Measurements from ENCODE around the gene ATP6V1C2.

ATP6V1C2 gene, protein sequence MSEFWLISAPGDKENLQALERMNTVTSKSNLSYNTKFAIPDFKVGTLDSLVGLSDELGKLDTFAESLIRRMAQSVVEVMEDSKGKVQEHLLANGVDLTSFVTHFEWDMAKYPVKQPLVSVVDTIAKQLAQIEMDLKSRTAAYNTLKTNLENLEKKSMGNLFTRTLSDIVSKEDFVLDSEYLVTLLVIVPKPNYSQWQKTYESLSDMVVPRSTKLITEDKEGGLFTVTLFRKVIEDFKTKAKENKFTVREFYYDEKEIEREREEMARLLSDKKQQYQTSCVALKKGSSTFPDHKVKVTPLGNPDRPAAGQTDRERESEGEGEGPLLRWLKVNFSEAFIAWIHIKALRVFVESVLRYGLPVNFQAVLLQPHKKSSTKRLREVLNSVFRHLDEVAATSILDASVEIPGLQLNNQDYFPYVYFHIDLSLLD

DNA sequence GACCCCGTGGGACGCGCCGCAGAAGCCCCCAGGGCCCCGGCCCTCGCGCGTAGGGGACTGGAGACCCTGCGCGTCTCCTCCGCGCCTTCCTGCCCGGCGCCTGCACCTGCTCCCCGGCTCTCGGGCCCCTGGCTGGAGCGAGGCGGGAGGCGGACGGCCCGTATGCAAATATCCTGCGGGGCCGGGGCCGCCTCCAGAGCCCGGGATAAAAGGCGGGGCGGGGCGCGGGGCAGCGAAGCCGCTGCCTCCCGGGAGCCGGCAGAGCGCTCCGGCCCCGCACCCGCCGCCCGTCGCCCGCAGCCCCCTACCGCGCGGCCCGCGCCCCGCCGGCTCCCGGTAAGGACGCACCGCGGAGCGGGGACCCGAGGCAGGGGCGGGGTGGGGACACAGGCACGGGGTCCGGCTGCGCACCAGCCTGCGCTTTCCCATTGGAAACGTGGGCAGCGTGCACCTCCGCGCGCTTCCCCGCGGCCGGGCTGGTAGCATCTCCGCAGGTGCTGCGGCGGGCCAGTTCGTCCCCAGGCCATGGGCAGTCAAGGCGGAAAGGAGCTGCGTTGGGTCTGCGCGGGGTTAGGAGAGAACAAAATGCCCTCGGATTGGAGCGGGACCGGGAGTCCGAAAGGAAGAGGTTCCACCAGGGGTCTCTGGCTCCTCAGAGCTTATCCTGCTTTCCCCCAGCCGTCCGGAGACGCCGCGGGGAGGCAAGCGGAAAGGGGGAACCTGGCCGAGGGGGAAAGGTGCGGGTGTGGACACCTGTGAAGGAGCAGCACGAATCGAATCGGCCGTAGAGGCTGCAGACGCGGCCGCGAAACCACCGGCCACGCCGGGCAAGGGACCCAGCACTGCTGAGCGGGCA is at the start of gene ATP6V1C2:
TSS of gene ATP6V1C2 (plus strand) at position 235 of the 856 bp plus-strand sequence. CDS start 1,220 bp downstream, outside the sequence.
- DNase-seq: no peak

DNA sequence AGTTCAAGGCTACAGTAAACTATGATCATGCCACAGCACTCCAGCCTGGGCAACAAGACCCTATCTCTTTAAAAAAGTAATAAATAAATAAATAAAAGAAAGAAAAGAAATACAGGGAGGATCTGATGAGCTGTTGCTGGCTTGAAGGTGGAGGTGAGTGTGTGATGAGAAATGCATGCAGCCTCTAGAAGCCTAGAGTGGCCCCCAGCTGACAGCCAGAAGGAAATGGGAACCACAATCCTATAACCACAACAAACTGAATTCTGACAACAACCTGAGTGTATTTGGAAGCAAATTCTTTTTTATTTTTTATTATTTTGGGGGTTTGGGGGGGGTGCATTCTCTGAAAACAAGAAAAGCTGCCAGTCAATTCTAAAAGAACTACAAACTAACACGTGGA is 46.3 kb upstream of the ATP6V1C2 start:
- DNase-seq: no peak

DNA sequence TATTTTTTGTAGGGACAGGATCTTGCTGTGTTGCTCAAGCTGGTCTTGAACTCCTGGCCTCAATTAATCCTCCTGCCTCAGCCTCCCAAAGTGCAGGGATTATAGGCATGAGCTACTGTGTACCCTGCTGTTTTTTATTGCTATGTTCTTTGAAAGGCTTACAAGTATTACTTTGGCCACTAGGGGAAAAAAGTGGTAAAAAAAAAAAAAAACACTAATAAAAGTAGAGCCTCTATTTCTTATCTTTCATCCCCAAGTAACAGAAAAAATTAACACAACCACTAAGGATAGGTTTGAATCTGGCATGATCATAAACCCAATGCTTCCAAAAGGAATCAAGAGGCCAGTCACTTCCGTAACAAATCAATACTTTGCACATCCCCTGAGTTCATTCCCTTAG is 43.2 kb upstream of the ATP6V1C2 start:
- no peak for DNase-seq

DNA sequence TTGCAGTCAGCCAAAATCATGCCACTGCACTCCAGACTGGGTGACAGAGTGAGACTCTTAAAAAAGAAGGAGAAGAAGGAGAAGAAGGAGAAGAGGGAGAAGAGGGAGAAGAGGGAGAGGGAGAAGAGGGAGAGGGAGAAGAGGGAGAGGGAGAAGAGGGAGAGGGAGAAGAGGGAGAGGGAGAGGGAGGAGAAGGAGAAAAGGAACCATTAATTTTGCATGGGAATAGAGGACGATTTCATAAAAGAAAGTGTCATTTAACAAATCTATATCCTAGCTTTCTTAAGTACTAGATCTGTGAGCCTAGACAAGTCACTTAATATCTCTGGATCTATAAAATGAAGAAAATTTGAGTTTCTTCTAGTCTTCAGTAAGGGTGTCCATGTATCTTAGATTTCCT is 41.2 kb upstream of the ATP6V1C2 start:
- DNase-seq: no peak

DNA sequence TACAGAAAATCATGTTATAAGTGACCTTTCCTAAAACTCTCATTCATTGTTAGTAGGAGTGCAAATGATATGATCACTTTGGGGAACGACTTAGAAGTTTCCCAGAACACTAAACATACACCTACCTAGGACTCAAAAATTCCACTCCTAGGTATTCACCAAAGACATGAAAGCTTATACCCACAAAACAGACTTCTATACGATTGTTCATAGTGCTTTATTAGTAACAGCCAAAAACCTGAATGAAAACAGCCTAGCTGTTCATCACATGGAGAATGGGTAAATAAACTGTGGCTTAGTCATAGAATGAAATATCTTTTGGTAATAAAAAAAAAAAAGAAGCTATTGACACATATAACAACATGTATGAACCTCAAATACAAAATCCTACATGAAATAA is 40.5 kb upstream of the ATP6V1C2 start:
- no peak for DNase-seq

DNA sequence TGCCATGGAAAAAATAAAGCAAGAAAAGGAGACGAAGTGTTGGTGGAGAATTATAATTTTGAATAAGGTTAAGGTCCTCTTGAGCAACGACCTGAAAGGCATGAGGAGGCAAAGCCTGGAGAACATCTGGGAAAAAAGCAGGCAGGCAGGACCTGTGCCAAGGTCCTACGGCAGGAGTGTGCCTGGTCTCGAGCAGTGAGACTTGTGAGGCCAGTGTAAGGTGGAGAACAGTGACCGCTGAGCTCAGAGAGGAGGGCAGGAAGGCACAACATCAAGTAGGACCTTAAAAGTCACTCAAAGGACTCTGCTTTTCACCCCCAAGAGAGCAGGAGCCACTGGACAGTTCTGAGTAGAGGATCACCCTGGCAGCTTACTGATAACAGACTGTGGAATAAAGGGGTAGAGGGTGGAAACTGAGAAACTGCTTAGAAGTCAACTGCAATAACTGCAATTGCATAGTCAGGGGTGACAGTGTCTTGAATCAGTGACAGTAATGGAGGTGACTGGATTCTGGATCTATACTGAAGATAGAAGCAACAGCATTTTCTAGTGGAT is 35.2 kb upstream of the ATP6V1C2 start:
- DNase-seq: no peak

DNA sequence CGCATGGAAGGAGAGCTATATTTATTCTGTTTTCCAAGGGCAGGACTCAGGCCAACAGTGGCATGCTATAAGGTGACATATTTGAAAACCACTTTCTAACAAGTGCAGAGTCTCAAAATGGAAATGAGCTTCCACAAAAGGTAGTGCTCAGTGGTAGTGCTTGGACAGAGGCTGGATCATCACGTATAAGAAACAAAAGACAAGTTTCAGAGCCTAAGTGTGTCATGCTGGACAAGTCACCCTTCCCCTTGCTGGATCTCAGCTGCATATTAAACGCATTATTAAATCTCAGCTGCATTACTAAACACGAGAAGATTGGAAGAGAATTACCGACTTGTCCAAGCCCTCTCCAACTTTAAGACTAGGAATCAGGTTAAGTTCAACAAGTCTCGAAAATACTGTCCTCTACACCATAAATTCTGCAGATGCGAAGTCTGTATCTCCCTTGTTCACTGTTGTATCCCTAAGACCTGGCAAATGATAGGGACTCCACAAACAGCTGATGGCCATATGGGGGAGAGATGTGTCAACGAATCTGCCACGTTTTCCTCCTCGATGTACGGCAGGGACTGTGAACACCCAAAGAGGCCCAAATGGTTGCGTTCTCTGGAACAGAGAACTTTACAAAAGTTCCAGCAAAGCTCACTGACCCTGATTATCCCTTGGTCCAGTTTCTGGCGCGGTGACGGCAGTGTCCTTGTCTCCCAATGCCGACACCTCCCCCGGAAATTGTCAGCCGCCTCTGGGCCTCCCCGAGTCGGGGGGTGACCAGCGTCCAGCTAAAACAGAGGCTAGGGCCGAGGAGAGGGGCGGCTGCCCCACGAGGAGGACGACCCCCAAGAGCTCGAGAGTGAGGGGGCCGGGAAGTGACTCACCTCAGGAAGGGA is 32.3 kb upstream of the ATP6V1C2 start:
- no peak for DNase-seq

DNA sequence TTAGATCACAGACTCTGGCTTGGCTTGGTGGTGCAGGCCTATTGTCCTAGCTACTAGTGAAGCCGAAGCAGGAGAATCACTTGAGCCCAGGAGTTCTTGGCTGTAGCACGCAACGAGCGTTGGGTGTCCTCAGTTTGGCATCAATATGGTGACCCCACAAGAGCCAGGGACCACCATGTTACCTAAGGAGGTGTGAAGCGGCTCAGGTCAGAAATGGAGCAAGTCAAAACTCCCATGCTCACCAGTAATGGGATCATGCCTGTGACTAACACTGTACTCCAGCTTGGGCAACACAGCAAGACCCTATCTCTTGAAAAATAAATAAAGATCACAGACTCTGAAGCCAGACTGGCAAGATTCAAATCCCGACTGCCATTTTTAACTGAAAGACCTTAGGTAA is 29.9 kb upstream of the ATP6V1C2 start:
- DNase-seq: no peak

DNA sequence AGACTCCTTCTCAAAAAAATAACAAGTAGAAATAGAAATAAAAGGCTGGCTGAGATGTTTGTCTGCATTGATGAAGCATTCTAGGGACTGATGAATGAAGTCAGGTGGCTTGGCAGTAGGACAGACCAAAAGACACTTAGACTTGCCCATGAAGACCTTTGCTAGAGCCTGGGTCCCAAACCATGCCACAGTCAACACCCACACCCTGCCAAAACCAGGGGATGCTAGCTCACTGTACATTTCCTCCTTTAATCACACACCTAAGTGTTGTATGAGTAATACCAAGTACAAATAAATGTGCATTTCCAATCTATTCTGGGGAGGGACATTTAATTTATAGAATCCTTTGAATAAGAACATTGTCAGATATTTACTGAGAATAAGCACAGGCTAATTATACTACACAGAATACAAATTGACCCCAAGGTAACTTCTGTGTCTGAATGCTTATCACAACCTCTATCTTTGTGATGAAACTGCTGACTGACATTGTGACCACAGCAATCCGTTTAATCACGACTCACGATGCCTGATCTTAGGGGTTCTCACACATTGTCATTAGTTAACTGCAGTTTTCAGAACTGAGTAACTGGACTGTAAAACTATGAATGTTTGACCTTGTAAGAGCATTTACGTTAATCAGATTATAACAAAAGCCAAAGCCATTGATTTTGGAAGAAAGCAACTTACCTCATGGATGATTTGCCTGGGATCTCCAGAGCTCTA is 21.2 kb upstream of the ATP6V1C2 start:
- no peak for DNase-seq

DNA sequence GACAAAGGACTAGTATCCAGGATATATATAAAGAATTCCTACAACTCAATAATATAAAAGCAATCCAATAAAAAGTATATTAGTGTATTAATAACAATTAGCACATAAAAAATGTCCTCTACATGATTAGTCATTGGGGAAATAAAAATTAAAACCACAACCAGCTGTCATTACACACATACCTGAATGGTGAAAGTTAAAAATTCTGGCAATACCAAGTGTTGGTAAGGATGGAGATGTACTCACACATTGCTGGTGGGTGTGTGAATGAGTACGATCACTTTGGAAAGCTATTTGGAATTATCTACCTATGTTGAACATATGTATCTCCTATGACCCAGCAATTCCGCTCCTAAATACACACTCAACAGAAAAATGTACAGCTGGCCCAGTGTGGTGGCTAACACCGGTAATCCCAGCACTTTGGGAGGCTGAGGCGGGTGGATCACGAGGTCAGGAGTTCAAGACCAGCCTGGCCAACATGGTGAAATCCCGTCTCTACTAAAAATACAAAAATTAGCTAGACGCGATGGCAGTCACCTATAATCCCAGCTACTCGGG is 17.3 kb upstream of the ATP6V1C2 start:
- no peak for DNase-seq

DNA sequence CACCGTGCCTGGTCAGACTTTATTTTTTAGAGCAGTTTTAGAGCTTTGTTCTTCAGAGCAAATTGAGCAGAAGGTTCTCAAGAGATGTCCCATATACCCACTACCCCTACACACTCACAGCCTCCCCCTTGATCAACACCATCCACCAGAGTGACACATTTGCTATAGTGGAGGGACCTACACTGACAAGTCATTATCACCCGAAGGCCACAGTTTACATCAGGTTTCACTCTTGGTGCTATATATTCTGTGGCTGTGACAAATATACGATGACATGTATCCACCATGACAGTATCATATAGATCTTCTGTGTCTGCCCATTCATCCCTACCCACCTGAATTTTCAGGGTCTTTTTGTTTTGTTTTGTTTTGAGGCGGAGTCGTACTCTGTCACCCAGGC is 15.4 kb upstream of the ATP6V1C2 start:
- no peak for DNase-seq

DNA sequence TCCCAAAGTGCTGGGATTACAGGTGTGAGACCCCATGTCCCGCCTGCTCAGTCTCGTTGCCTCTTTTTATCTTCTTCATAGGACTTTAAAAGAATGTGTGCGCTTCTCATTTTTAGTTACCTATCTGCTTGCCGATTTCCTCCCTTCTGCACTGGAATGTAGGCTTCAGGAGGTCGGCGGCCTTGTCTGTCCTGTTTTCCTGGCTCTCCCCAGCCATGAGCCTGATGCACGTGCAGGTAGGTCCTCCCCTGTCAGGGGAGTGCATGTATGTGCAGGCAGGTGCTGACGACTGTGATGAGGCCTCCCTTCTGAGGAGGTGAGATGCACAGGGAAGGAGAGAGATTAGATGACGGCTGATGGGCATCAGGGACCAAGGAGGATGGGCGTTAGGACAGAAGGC is 13.6 kb upstream of the ATP6V1C2 start:
- no peak for DNase-seq

DNA sequence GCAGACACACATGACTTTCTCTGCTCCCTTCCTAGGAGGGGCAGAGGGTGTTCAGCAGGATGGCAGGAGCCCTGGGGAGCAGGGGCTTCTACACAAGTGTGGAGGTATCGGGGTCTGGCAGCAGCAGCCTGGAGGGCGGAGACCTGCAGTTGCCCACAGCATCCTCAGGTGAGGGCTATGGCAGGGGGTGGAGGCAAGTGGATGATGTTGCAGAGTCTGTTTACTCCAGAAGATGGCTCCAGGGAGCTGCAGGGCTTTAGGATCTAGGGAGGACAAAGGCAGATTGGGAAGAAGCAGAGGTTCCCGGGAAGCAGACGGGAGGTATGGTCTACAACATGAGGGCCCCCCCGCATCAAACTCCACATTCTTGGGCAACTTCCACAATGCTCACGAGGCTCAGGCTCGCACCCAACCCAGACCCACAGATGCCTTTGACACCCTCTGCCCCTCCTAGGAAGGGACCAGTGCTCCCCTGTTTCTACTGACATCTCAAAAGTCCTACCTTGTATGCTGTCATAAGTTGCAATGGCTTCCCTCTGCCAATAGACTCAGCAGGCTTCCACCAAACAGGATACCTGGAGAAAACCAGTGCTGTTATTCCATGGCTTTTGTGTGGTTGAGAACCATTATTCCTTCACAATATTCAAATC is 12.0 kb upstream of the ATP6V1C2 start:
- DNase-seq: no peak

DNA sequence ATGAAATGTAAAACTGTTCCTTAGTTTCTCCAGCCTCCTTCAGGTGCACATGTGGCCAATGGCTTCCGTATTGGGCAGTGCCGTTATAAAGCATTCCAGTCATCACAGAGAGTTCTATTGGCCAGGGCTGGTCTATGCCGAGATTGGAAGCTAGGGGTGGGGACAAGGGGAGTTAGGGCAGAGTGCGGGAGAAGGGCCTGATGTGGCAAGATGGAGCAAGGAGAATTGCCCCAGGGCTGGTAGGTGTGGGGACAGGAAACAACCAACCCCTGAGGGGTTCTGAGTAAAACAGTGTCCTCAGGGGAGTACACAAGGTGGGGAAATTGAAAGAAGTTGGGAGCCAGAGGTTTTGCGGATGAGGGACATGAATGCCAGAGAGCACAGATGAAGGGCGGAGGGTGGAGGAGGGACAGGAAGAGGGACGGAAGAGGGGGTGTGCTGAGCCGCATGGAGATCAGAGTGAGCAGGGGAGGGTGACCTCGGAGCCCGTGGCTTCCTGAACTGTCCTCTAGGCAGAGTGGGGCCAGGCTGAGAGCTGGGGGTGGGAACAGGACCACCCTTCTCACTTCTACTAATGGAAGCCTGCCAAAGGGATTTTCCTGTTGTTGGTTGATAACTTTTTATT is 9.1 kb upstream of the ATP6V1C2 start:
- DNase-seq: no peak

DNA sequence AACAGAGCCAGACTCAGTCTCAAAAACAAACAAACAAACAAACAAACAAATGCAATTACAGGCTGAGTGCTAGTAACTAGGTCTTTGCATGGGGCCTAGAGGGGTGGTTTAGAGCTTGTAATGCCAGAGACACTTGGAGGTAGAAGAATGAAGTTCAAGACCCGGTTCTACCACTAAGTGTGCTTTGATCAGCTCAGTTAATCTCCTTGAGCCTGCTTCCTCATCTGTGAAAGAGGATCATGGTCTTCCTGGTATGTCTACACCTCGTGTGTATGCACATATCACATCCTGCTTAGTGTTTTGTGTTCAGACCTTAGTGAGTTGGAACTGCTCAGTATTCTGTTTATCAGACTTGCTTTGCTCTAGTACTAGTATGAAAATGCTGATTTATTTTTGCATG is 4.8 kb upstream of the ATP6V1C2 start:
- no peak for DNase-seq

DNA sequence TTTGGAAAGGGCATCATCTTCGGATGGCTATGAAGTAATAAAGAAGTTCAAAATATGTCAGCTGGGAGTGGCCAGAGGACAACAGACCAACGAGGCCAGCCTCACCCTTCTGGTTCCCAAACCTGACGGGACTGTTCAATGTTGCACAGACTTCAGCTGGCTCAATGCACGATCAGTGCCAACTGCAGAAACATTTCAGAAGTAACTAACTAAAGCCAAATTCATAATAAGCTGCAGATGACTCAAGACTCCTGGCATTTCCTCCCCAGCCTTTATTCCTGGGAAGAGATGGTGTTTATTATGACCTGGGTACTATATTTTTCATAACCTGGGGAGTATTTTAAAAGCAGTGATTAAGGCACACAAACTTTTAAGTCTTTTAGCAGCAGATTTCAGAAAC is 3.8 kb upstream of the ATP6V1C2 start:
- DNase-seq: no peak

DNA sequence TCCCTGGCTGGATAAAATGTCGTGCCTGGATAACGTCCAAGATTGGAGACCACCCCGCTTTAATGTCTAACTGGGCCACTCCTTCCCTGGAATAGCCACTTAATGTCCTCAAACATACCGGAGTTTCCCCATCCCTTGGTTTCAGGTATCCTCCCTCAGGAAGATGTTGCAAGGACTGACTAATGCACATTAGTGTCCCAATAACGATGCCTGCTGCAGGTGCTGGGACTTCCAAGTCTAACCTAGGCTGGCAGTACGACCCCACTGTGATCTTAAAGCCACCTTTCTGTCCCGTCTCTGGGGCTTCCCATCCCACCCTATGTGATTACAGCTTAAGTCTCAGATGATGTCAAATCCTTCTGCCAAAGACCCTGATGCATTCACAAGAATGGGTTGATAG is 1.1 kb upstream of the ATP6V1C2 start:
- DNase-seq: no peak

DNA sequence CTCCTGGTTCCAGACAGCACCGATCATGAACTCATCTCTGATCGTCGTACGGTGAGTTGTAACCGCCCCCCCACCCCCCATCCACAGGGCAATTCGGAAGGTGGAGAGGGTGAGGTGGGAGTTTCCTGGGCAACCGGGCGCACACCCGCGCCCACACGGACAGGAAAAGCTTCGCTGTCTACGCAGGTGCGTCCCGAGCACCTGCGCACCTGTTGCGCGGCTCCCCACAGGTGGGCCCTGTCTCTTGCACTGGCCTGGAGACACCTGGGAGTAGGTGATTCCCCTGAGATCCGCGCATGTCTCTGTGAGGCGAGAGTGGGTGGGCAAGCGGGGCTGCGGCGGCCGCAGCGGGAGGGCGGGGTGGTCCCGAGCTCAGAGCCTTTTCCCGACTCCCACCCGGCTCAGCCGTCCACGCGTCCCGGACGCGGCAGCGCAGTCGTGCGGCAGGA is 459 bp upstream of the ATP6V1C2 start:
- DNase-seq: no peak

DNA sequence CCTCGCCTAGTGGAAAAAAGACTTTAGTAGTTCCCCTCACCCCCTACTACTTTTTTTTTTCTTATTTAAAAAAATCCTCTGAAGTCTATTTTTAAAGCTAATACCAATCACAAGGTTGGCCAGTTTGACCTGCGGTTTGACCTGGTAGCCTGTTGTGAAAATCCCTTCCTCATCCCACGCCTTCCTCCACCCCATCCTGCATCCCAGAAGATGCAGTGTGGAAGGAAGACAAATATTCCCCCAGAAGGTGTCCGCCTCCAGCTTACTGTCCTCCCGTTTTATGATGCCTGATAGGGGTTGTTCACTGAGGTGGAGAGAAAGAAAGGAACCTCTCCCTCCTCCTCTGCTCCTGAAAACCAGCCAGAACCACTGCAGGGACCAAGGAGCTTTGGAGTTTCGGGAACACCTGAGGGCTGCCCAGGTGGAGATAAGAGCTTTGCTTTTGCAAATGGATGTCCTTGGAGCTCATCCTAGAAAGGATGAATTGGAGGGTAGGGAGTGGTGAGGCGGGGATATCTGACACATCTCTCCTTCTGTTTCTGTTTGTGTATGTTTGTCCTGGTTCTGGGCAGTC is 909 bp downstream of the ATP6V1C2 start:
- DNase-seq: no peak

DNA sequence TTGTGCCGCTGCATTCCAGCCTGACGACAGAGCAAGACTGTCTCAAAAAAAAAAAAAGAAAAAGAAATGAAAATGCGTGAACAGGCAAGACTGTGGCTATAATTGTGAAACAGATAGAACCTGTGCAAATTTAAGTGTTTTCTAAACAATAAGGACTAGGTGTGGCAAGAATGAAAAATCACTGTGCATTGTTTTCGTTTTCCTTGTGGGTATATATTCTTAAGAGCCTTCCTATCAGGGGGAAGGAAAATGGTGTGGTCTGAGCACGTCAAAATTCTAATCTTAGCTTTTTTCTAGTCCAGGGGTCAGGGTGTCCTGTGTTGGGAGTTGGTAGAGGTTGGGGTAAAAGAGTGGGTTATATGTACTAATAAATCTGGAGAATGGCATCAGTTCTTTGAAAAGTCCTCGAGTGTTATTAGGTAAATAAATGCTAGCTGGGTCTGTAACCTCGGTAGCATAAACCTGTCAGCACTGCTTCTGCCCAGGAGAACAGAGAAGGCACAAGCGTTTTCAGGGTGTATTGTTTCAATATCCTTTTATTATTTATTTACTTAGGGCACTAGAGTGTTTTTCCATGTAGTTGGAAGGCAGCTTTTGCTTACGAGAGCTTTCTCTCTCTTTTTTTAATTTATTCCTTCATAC is 11.6 kb downstream of the ATP6V1C2 start:
- no peak for DNase-seq

Measured in GOT3 (cell line).